GM18951 (cell line): ENCODE data around the gene KIF6.
"Not testable (repeated sequence)": the region's sequence is repeated elsewhere in the genome, so short reads cannot be mapped to it uniquely, and the experiment has no call there.

ENCODE experiments used
- POLR2A ChIP-seq: IDR thresholded peaks from 4 replicates; pipeline ENCODE4 v1.6.1; 2011; ENCODE audit warnings: mild to moderate bottlenecking; ENCODE audit not compliant: insufficient read length, insufficient read depth; ENCODE audit errors: extremely low read depth
- in situ Hi-C: fragments of 300-500 bp; cut with MboI; formaldehyde crosslinking; loops from one replicate; pipeline ENCODE4 v1.12.0; 2022; ENCODE audit warnings: low sequenced_read_pairs, mixed read lengths, inconsistent platforms; ENCODE audit not compliant: unreplicated experiment

KIF6 gene

GRCh38 chr6:39516471-39516870 is 208.7 kb downstream of the KIF6 start:
- in situ Hi-C loops = no loop called here

GRCh38 chr6:39515471-39515870 is 209.7 kb downstream of the KIF6 start:
- in situ Hi-C loops = no loop called here
- TF ChIP-seq POLR2A = no peak

More at GRCh38 chr6:39516471-39516870, 208.7 kb downstream of the KIF6 start:
- no peak for TF ChIP-seq POLR2A

GRCh38 chr6:39515006-39515405 is 210.2 kb downstream of the KIF6 start:
- in situ Hi-C loops = no loop called here
- no peak for TF ChIP-seq POLR2A

- in situ Hi-C loops = not testable (repeated sequence)
Measured at GRCh38 chr6:39509831-39510230, 215.4 kb downstream of the KIF6 start.

- in situ Hi-C loops = no loop called here
- TF ChIP-seq POLR2A = no peak
Measured at GRCh38 chr6:39508515-39508914, 216.7 kb downstream of the KIF6 start.

GRCh38 chr6:39507331-39507998 is 217.7 kb downstream of the KIF6 start:
- no peak for TF ChIP-seq POLR2A
- in situ Hi-C loops = no loop called here

GRCh38 chr6:39502362-39502955 is 222.7 kb downstream of the KIF6 start:
- in situ Hi-C loops = not testable (repeated sequence)

GRCh38 chr6:39499053-39499452 is 226.2 kb downstream of the KIF6 start:
- no peak for TF ChIP-seq POLR2A
- in situ Hi-C loops = no loop called here

GRCh38 chr6:39498096-39498495 is 227.1 kb downstream of the KIF6 start:
- TF ChIP-seq POLR2A = no peak
- in situ Hi-C loops = no loop called here

GRCh38 chr6:39496915-39497314 is 228.3 kb downstream of the KIF6 start:
- no peak for TF ChIP-seq POLR2A
- in situ Hi-C loops = no loop called here

- no peak for TF ChIP-seq POLR2A
- in situ Hi-C loops = no loop called here
Measured at GRCh38 chr6:39496456-39496855, 228.8 kb downstream of the KIF6 start.

GRCh38 chr6:39495640-39496039 is 229.6 kb downstream of the KIF6 start:
- no peak for TF ChIP-seq POLR2A
- in situ Hi-C loops = no loop called here

GRCh38 chr6:39494998-39495397 is 230.2 kb downstream of the KIF6 start:
- no peak for TF ChIP-seq POLR2A
- in situ Hi-C loops = no loop called here

GRCh38 chr6:39493777-39494176 is 231.4 kb downstream of the KIF6 start:
- in situ Hi-C loops = no loop called here
- TF ChIP-seq POLR2A = no peak
